AG20443 (cell line): ENCODE results near the gene PLA2G2C.
"Not testable (repeated sequence)": the region's sequence is repeated elsewhere in the genome, so short reads cannot be mapped to it uniquely, and the experiment has no call there.

Source experiments
- DNase-seq: peaks from one replicate; pipeline ENCODE4 v3.0.0; 2012; ENCODE audit warnings: low spot score, mixed read lengths

PLA2G2C gene

DNA sequence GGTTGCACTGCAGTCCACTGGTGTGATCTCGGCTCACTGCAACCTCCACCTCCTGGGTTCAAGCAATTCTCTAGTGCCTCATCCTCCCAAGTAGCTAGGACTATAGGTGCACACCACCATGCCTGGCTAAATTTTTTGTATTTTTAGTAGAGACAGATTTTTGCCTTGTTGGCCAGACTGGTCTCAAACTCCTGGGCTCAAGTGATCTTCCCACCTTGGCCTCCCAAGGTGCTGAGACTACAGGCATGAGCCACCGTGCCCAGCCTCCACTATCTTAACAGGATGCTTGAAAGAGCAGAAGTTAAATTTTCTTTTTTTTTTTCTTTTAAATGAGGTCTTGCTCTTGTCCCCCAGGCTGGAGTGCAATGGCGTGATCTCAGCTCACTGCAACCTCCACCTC lies 55.8 kb downstream of the PLA2G2C start:
- DNase-seq = not testable (repeated sequence)

- no peak for DNase-seq
These were observed 59.4 kb downstream of the PLA2G2C start for GRCh38 chr1:20126806-20127440.

GRCh38 chr1:20126041-20126805 lies 60.1 kb downstream of the PLA2G2C start:
- DNase-seq = no peak

DNA sequence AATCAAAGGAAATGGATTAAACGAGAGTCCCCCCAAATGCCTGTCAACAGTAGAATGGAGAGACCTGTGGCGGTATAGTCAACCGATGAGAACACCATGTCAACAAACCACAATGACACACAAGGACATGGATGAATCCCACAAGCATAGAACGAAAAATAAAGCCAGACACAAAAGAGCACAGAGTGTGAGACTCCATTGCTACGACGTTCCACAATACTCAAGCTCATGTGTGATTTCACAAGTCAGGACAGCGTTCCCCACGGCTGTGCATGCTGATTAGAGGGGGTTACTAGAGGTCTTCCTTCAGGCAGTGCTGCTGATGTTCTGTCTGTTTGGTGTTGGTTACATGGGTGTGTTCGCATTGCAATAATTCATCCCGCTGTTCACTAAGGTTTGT lies 61.2 kb downstream of the PLA2G2C start:
- no peak for DNase-seq

GRCh38 chr1:20124456-20125057 lies 61.8 kb downstream of the PLA2G2C start:
- peak; percentile 81 for DNase-seq

- DNase-seq = no peak
These were observed 62.4 kb downstream of the PLA2G2C start for GRCh38 chr1:20123722-20124455.

- DNase-seq = no peak
These were observed 65.5 kb downstream of the PLA2G2C start for GRCh38 chr1:20120796-20121195.

DNA sequence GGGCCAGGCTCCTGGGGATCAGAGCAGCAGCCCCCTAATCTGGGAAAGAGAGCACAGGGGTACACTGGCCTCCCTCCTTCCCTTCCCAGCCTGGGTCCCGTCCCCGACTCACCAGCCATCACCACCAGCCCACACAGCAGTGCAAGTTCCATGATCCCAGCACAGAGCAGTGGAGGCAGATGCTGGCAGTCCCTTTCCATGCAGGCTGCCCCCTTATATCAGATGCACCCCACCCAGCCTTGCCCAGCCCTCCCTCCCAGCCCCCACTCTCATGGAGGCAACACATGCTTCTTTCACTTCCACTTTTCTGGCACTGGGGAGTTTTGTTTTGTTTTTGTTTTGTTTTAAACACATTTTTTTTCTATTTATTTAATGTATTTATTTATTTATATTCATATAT lies 67.0 kb downstream of the PLA2G2C start, which contains the start of gene PLA2G2D:
Gene PLA2G2D (minus strand): TSS at position 190 of the 400 bp plus-strand sequence. CDS start 38 bp downstream, at position 152.
- DNase-seq = no peak

DNA sequence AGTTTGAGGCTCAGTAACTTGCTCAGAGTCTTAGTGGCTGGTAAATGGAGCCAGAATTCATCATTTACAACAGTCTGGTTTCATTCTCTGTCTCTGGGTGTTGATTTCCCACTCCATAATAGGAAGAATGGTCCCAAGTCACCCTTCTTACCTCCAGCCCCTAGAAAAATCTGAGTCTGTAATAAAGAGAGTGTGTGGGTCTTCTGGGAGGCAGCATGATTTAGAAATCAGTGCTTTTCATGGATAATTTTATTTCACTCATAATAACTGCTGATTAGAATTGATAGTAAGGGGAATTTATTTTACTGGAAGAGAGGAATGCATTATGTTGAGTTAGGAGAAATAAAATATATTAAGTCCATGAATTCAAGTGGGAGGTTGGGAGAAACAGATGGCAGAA lies 69.1 kb downstream of the PLA2G2C start:
- DNase-seq = no peak

- DNase-seq = no peak
These were observed 70.4 kb downstream of the PLA2G2C start for GRCh38 chr1:20115916-20116315.

- no peak for DNase-seq
These were observed 70.8 kb downstream of the PLA2G2C start for GRCh38 chr1:20115479-20115878.

- no peak for DNase-seq
These were observed 72.2 kb downstream of the PLA2G2C start for GRCh38 chr1:20114021-20114648.
